ENCODE results near the gene SCARB1. TPM values are rescaled to one million over a fixed set of nuclear protein-coding genes. Genes with fewer than 3 reads are reported as not detected.
A peak's percentile ranks its signal among the peaks of the same experiment; 100 is the strongest.

SCARB1 gene
- total RNA-seq, 1 donor from 2014 or later = 5.2 TPM

- peak overlapping the region; percentile 16 for H3K27ac ChIP-seq (ENCODE audit: low read depth, low read length)
- peak overlapping the region in 1 of 3 donors; percentile 50 for H3K9ac ChIP-seq (ENCODE audit: low read depth in 1 of 3, low read length in 3 of 3)
- H3K36me3 ChIP-seq (ENCODE audit: control insufficient read depth in 3 of 3, insufficient read depth in 3 of 3, low read length in 3 of 3) = peaks cover 8 to 11% (median 9%) of the 10 kb centered on the region in 3 donors
- no peaks in the 10 kb centered on the region for H3K27me3 ChIP-seq (ENCODE audit: control insufficient read depth in 3 of 3, insufficient read depth in 3 of 3, low read length in 3 of 3)
- H3K4me1 ChIP-seq (ENCODE audit: control insufficient read depth in 3 of 3, insufficient read depth in 3 of 3, low read length in 3 of 3) = peaks cover 10 to 15% (median 11%) of the 10 kb centered on the region in 3 donors
- no peaks in the 10 kb centered on the region for H3K9me3 ChIP-seq (ENCODE audit: control insufficient read depth in 3 of 3, low read length in 3 of 3)
- H3K4me3 ChIP-seq (ENCODE audit: low read length in 3 of 3) = peak overlapping the region in 1 of 3 donors; percentile 41
Observed at GRCh38 chr12:124804011-124804621, 59.5 kb downstream of the SCARB1 start.

GRCh38 chr12:124802361-124802760 lies 61.3 kb downstream of the SCARB1 start:
- Histone ChIP-seq H3K9me3 (ENCODE audit: control insufficient read depth in 3 of 3, low read length in 3 of 3) (no peaks in the 10 kb centered on the region), H3K36me3 (ENCODE audit: control insufficient read depth in 3 of 3, insufficient read depth in 3 of 3, low read length in 3 of 3) (peaks cover 8 to 18% (median 13%) of the 10 kb centered on the region in 3 donors), H3K27me3 (ENCODE audit: control insufficient read depth in 3 of 3, insufficient read depth in 3 of 3, low read length in 3 of 3) (no peaks in the 10 kb centered on the region), H3K4me1 (ENCODE audit: control insufficient read depth in 3 of 3, insufficient read depth in 3 of 3, low read length in 3 of 3) (peaks cover 10 to 15% (median 11%) of the 10 kb centered on the region in 3 donors), H3K27ac (ENCODE audit: low read depth, low read length) (no peak overlapping the region), H3K9ac (ENCODE audit: low read depth in 1 of 3, low read length in 3 of 3) (no peak overlapping the region), H3K4me3 (ENCODE audit: low read length in 3 of 3) (no peak overlapping the region)

GRCh38 chr12:124800506-124800905 lies 63.2 kb downstream of the SCARB1 start:
- H3K9me3 ChIP-seq (ENCODE audit: control insufficient read depth in 3 of 3, low read length in 3 of 3) = no peaks in the 10 kb centered on the region

GRCh38 chr12:124797321-124797720 lies 66.3 kb downstream of the SCARB1 start:
- no peak overlapping the region for H3K27ac ChIP-seq (ENCODE audit: low read depth, low read length)
- no peaks in the 10 kb centered on the region for H3K9me3 ChIP-seq (ENCODE audit: control insufficient read depth in 3 of 3, low read length in 3 of 3)
- peaks cover 5 to 22% (median 9%) of the 10 kb centered on the region in 3 donors for H3K36me3 ChIP-seq (ENCODE audit: control insufficient read depth in 3 of 3, insufficient read depth in 3 of 3, low read length in 3 of 3)
- no peak overlapping the region for H3K4me3 ChIP-seq (ENCODE audit: low read length in 3 of 3)
- no peaks in the 10 kb centered on the region for H3K4me1 ChIP-seq (ENCODE audit: control insufficient read depth in 3 of 3, insufficient read depth in 3 of 3, low read length in 3 of 3)
- H3K9ac ChIP-seq (ENCODE audit: low read depth in 1 of 3, low read length in 3 of 3) = no peak overlapping the region
- H3K27me3 ChIP-seq (ENCODE audit: control insufficient read depth in 3 of 3, insufficient read depth in 3 of 3, low read length in 3 of 3) = no peaks in the 10 kb centered on the region

More at GRCh38 chr12:124800506-124800905, 63.2 kb downstream of the SCARB1 start:
- no peak overlapping the region for H3K27ac ChIP-seq (ENCODE audit: low read depth, low read length)
- no peak overlapping the region for H3K4me3 ChIP-seq (ENCODE audit: low read length in 3 of 3)
- H3K4me1 ChIP-seq (ENCODE audit: control insufficient read depth in 3 of 3, insufficient read depth in 3 of 3, low read length in 3 of 3) = peaks cover 10 to 15% (median 11%) of the 10 kb centered on the region in 3 donors
- no peaks in the 10 kb centered on the region for H3K27me3 ChIP-seq (ENCODE audit: control insufficient read depth in 3 of 3, insufficient read depth in 3 of 3, low read length in 3 of 3)
- H3K36me3 ChIP-seq (ENCODE audit: control insufficient read depth in 3 of 3, insufficient read depth in 3 of 3, low read length in 3 of 3) = peaks cover 8 to 22% (median 9%) of the 10 kb centered on the region in 3 donors
- H3K9ac ChIP-seq (ENCODE audit: low read depth in 1 of 3, low read length in 3 of 3) = no peak overlapping the region

GRCh38 chr12:124796303-124796960 lies 67.2 kb downstream of the SCARB1 start:
- H3K4me1 ChIP-seq (ENCODE audit: control insufficient read depth in 3 of 3, insufficient read depth in 3 of 3, low read length in 3 of 3) = no peaks in the 10 kb centered on the region
- H3K9me3 ChIP-seq (ENCODE audit: control insufficient read depth in 3 of 3, low read length in 3 of 3) = no peaks in the 10 kb centered on the region
- no peak overlapping the region for H3K9ac ChIP-seq (ENCODE audit: low read depth in 1 of 3, low read length in 3 of 3)
- H3K4me3 ChIP-seq (ENCODE audit: low read length in 3 of 3) = no peak overlapping the region
- H3K27ac ChIP-seq (ENCODE audit: low read depth, low read length) = no peak overlapping the region
- H3K36me3 ChIP-seq (ENCODE audit: control insufficient read depth in 3 of 3, insufficient read depth in 3 of 3, low read length in 3 of 3) = peaks cover 5 to 25% (median 9%) of the 10 kb centered on the region in 3 donors
- H3K27me3 ChIP-seq (ENCODE audit: control insufficient read depth in 3 of 3, insufficient read depth in 3 of 3, low read length in 3 of 3) = no peaks in the 10 kb centered on the region

- Histone ChIP-seq H3K36me3 (ENCODE audit: control insufficient read depth in 3 of 3, insufficient read depth in 3 of 3, low read length in 3 of 3) (peaks cover 1 to 20% (median 9%) of the 10 kb centered on the region in 3 donors), H3K4me3 (ENCODE audit: low read length in 3 of 3) (no peak overlapping the region)
Observed at GRCh38 chr12:124795081-124795948, 68.3 kb downstream of the SCARB1 start.

GRCh38 chr12:124792961-124793441 lies 70.7 kb downstream of the SCARB1 start:
- Histone ChIP-seq H3K9ac (ENCODE audit: low read depth in 1 of 3, low read length in 3 of 3) (no peak overlapping the region), H3K4me1 (ENCODE audit: control insufficient read depth in 3 of 3, insufficient read depth in 3 of 3, low read length in 3 of 3) (peaks cover 0 to 9% (median 3%) of the 10 kb centered on the region in 3 donors), H3K27me3 (ENCODE audit: control insufficient read depth in 3 of 3, insufficient read depth in 3 of 3, low read length in 3 of 3) (no peaks in the 10 kb centered on the region), H3K9me3 (ENCODE audit: control insufficient read depth in 3 of 3, low read length in 3 of 3) (no peaks in the 10 kb centered on the region), H3K27ac (ENCODE audit: low read depth, low read length) (no peak overlapping the region), H3K36me3 (ENCODE audit: control insufficient read depth in 3 of 3, insufficient read depth in 3 of 3, low read length in 3 of 3) (peaks cover 3 to 18% (median 5%) of the 10 kb centered on the region in 3 donors), H3K4me3 (ENCODE audit: low read length in 3 of 3) (no peak overlapping the region)

More at GRCh38 chr12:124795081-124795948, 68.3 kb downstream of the SCARB1 start:
- H3K9ac ChIP-seq (ENCODE audit: low read depth in 1 of 3, low read length in 3 of 3) = no peak overlapping the region
- H3K27ac ChIP-seq (ENCODE audit: low read depth, low read length) = no peak overlapping the region
- no peaks in the 10 kb centered on the region for H3K27me3 ChIP-seq (ENCODE audit: control insufficient read depth in 3 of 3, insufficient read depth in 3 of 3, low read length in 3 of 3)
- H3K4me1 ChIP-seq (ENCODE audit: control insufficient read depth in 3 of 3, insufficient read depth in 3 of 3, low read length in 3 of 3) = peaks cover 0 to 9% (median 3%) of the 10 kb centered on the region in 3 donors
- H3K9me3 ChIP-seq (ENCODE audit: control insufficient read depth in 3 of 3, low read length in 3 of 3) = no peaks in the 10 kb centered on the region

GRCh38 chr12:124792156-124792555 lies 71.5 kb downstream of the SCARB1 start:
- Histone ChIP-seq H3K36me3 (ENCODE audit: control insufficient read depth in 3 of 3, insufficient read depth in 3 of 3, low read length in 3 of 3) (peaks cover 2 to 12% (median 3%) of the 10 kb centered on the region in 3 donors), H3K4me3 (ENCODE audit: low read length in 3 of 3) (no peak overlapping the region)

GRCh38 chr12:124790650-124791400 lies 72.8 kb downstream of the SCARB1 start:
- Histone ChIP-seq H3K36me3 (ENCODE audit: control insufficient read depth in 3 of 3, insufficient read depth in 3 of 3, low read length in 3 of 3) (peaks cover 4 to 11% (median 10%) of the 10 kb centered on the region in 3 donors), H3K27ac (ENCODE audit: low read depth, low read length) (no peak overlapping the region), H3K4me3 (ENCODE audit: low read length in 3 of 3) (no peak overlapping the region), H3K9ac (ENCODE audit: low read depth in 1 of 3, low read length in 3 of 3) (peak overlapping the region in 1 of 3 donors; percentile 45), H3K9me3 (ENCODE audit: control insufficient read depth in 3 of 3, low read length in 3 of 3) (no peaks in the 10 kb centered on the region), H3K4me1 (ENCODE audit: control insufficient read depth in 3 of 3, insufficient read depth in 3 of 3, low read length in 3 of 3) (peaks cover 0 to 16% (median 3%) of the 10 kb centered on the region in 3 donors), H3K27me3 (ENCODE audit: control insufficient read depth in 3 of 3, insufficient read depth in 3 of 3, low read length in 3 of 3) (no peaks in the 10 kb centered on the region)

More at GRCh38 chr12:124792156-124792555, 71.5 kb downstream of the SCARB1 start:
- Histone ChIP-seq H3K9ac (ENCODE audit: low read depth in 1 of 3, low read length in 3 of 3) (no peak overlapping the region), H3K4me1 (ENCODE audit: control insufficient read depth in 3 of 3, insufficient read depth in 3 of 3, low read length in 3 of 3) (peaks cover 0 to 9% (median 3%) of the 10 kb centered on the region in 3 donors), H3K27ac (ENCODE audit: low read depth, low read length) (no peak overlapping the region), H3K27me3 (ENCODE audit: control insufficient read depth in 3 of 3, insufficient read depth in 3 of 3, low read length in 3 of 3) (no peaks in the 10 kb centered on the region), H3K9me3 (ENCODE audit: control insufficient read depth in 3 of 3, low read length in 3 of 3) (no peaks in the 10 kb centered on the region)
